DND-41 (cell line): Measurements from ENCODE around the gene ELOVL5.

ENCODE experiments used
- ATAC-seq: fragments of 200-7000 bp; cut with Tn5 transposase; 3 replicates; pipeline ENCODE4 v1.9.1; 2021; ENCODE audit warnings: low read depth; ENCODE audit not compliant: insufficient read depth
- DNase-seq: peaks from one replicate; pipeline ENCODE4 v3.0.0-alpha.2; 2020
- H2AFZ ChIP-seq: 2 replicates; pipeline ENCODE4 v1.6.0; 2012; ENCODE audit warnings: low read depth, low read length
- H3K27ac ChIP-seq: 2 replicates; pipeline ENCODE4 v1.5.1; 2012; ENCODE audit warnings: low read length, inconsistent platforms
- H3K27me3 ChIP-seq: fragments of 200-600 bp; sonication (generic); 2 replicates; pipeline ENCODE4 v1.6.0; 2012; ENCODE audit warnings: low read length, mild to moderate bottlenecking, inconsistent platforms; ENCODE audit not compliant: insufficient read depth, poor library complexity
- H3K36me3 ChIP-seq: 2 replicates; pipeline ENCODE4 v1.5.1; 2012; ENCODE audit warnings: low read length, inconsistent platforms; ENCODE audit not compliant: insufficient read depth
- H3K4me1 ChIP-seq: 2 replicates; pipeline ENCODE4 v1.5.1; 2012; ENCODE audit warnings: mild to moderate bottlenecking, low read length; ENCODE audit not compliant: insufficient read depth
- H3K4me2 ChIP-seq: 2 replicates; pipeline ENCODE4 v1.6.0; 2012; ENCODE audit warnings: mild to moderate bottlenecking, moderate library complexity, low read length, inconsistent platforms; ENCODE audit not compliant: insufficient read depth
- H3K4me3 ChIP-seq, 2 experiments: fragments of 200-600 bp in 1 of 2; shearing (Covaris generic) in 1 of 2; 2 replicates each; pipeline ENCODE4 v1.5.1; 2012 to 2016; ENCODE audit warnings: inconsistent platforms in 2 of 2, low read length in 2 of 2, mild to moderate bottlenecking in 2 of 2, low read depth in 1 of 2, moderate library complexity in 1 of 2
- H3K79me2 ChIP-seq: 2 replicates; pipeline ENCODE4 v1.6.0; 2012; ENCODE audit warnings: low read length, inconsistent platforms; ENCODE audit not compliant: insufficient read depth
- H3K9ac ChIP-seq: 2 replicates; pipeline ENCODE4 v1.6.0; 2012; ENCODE audit warnings: low read depth, mild to moderate bottlenecking, inconsistent platforms, low read length, moderate library complexity
- H3K9me3 ChIP-seq: 2 replicates; pipeline ENCODE4 v1.5.1; 2012; ENCODE audit warnings: low read length, moderate library complexity, mild to moderate bottlenecking, inconsistent platforms; ENCODE audit not compliant: insufficient read depth, severe bottlenecking
- H4K20me1 ChIP-seq: 2 replicates; pipeline ENCODE4 v1.6.0; 2012; ENCODE audit warnings: low read length; ENCODE audit not compliant: insufficient read depth
- EZH2 ChIP-seq: IDR thresholded peaks from 3 replicates; pipeline ENCODE4 v1.6.1; 2012; ENCODE audit warnings: borderline replicate concordance, low read depth, mild to moderate bottlenecking, moderate library complexity, low read length, inconsistent platforms; ENCODE audit not compliant: severe bottlenecking
- TF ChIP-seq, protein P1 (sequence below): IDR thresholded peaks from 2 replicates; pipeline ENCODE4 v1.5.1; 2012; ENCODE audit warnings: borderline replicate concordance, low read length, moderate library complexity, mild to moderate bottlenecking; ENCODE audit not compliant: poor library complexity, severe bottlenecking; ENCODE audit errors: extremely low read depth

ELOVL5 gene

DNA sequence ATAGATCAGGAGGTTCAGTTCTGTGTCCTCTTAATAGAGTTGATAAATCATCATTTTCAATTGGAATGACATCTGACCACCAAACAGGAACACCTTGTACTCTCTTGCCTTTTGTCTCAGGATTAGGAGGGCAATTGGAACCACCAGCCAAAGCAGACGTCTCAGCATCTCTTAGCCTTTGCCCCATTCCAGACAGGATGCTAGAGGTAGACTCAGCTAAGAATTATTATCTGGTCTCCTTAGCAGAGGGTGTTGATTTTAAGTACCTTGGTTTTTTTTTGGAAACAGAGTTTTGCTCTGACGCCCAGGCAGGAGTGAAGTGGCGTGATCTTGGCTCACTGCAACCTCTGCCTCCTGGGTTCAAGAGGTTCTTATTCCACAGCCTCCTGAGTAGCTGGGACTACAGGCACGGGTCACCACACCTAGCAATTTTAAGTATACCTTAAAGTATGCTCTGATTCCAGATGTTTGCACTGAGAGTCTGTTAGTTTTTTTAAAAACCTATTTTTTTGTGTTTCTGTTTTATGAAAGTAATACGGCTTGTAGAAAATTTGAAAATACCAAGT lies 28.0 kb upstream of the ELOVL5 start:
- Histone ChIP-seq H3K27ac (no peak overlapping the region), H3K4me3 (no peak overlapping the region), H3K4me2 (no peak overlapping the region), H3K36me3 (no peaks in the 10 kb centered on the region), H2AFZ (no peak overlapping the region), H3K9me3 (no peaks in the 10 kb centered on the region), H3K27me3 (no peaks in the 10 kb centered on the region), H3K4me1 (no peaks in the 10 kb centered on the region), H3K9ac (no peak overlapping the region), H4K20me1 (no peaks in the 10 kb centered on the region), H3K79me2 (no peaks in the 10 kb centered on the region)
- no peak for TF ChIP-seq EZH2
- TF ChIP-seq, protein P1, sequence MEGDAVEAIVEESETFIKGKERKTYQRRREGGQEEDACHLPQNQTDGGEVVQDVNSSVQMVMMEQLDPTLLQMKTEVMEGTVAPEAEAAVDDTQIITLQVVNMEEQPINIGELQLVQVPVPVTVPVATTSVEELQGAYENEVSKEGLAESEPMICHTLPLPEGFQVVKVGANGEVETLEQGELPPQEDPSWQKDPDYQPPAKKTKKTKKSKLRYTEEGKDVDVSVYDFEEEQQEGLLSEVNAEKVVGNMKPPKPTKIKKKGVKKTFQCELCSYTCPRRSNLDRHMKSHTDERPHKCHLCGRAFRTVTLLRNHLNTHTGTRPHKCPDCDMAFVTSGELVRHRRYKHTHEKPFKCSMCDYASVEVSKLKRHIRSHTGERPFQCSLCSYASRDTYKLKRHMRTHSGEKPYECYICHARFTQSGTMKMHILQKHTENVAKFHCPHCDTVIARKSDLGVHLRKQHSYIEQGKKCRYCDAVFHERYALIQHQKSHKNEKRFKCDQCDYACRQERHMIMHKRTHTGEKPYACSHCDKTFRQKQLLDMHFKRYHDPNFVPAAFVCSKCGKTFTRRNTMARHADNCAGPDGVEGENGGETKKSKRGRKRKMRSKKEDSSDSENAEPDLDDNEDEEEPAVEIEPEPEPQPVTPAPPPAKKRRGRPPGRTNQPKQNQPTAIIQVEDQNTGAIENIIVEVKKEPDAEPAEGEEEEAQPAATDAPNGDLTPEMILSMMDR = no peak
- DNase-seq (no peak), ATAC-seq (no peak)

DNA sequence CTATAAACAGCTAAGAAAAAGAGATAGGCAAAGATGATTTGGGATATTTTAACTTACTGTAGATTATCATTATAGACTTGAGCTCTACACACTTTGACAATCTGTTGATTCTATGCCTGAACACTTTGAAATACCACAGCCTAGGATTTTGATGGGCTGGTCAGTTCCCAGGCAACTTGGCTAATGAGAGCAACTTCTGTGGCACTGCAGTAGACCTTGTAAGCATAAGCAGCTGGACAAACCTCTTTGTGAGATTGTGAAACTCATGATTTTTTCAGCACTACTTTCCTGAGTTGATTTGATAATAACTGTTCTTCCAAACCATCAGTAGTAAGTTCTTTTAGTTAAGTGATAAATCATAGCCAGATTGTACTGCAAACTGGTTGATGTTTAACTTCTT lies 27.1 kb upstream of the ELOVL5 start:
- no peak for TF ChIP-seq EZH2
- TF ChIP-seq, protein P1 = no peak
- no peak overlapping the region for H3K9ac ChIP-seq
- H3K4me3 ChIP-seq = no peak overlapping the region
- no peaks in the 10 kb centered on the region for H3K9me3 ChIP-seq
- no peak overlapping the region for H3K4me2 ChIP-seq
- ATAC-seq = no peak
- H3K79me2 ChIP-seq = no peaks in the 10 kb centered on the region
- no peaks in the 10 kb centered on the region for H3K27me3 ChIP-seq
- no peak overlapping the region for H3K27ac ChIP-seq
- H3K36me3 ChIP-seq = no peaks in the 10 kb centered on the region
- no peak for DNase-seq
- H4K20me1 ChIP-seq = no peaks in the 10 kb centered on the region
- no peak overlapping the region for H2AFZ ChIP-seq
- no peaks in the 10 kb centered on the region for H3K4me1 ChIP-seq

DNA sequence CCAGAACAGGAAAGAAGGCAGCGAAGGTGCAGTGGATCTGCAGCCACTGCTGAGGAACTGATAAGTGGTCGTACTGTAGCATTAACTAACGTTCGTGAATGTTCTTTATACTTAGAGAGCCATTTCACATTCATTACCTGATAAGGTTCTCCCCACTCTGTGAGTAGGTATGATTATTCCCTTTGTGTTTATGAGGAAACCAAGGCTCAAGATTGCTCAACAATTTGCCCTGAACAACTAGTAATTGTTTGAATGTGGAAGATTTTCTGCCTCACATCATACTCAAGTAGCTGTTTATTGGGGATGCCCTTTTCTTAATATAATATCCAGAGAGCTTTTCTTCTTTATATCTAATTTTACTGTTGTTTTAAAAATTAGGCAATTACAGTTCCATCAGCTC lies 24.9 kb upstream of the ELOVL5 start:
- Histone ChIP-seq H3K79me2 (no peaks in the 10 kb centered on the region), H3K9ac (no peak overlapping the region), H3K36me3 (no peaks in the 10 kb centered on the region), H3K4me1 (0 out of 2 replicates have a peak, but pooled peaks cover 4% of the 10 kb centered on the region), H3K4me3 (no peak overlapping the region), H2AFZ (no peak overlapping the region), H3K9me3 (no peaks in the 10 kb centered on the region), H3K4me2 (no peak overlapping the region), H4K20me1 (no peaks in the 10 kb centered on the region), H3K27me3 (no peaks in the 10 kb centered on the region), H3K27ac (no peak overlapping the region)
- no peak for ATAC-seq
- DNase-seq = no peak
- TF ChIP-seq, protein P1 = no peak
- no peak for TF ChIP-seq EZH2

DNA sequence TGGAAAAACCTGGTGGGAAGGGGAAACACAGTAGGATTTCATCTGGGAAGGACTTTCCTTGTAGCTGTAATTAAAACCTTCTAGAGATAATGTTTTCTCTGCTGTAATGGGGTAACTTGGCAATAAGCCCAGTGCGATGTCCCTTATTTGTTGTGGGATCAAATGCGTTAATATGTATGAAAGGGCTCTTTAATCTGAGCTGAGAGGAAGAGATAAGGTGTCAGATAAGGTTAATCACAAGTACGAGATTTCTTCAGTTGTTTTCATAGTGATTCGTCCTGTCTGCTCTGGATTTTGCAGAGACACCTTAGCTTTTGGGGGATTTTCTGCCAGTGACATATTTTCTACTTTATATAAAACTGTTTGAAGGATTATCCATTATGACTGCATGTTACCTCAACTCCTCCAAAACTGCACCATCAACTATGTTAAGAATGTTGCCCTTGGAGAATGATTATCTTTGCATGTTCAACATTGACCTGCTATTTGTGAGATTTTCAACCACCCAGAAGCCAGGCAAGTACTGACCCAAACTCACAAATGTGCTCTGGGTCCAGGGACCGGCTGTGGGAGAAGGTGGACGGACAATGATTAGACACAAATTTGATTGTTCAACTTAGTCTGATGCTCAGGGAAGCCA lies 21.2 kb upstream of the ELOVL5 start:
- no peak overlapping the region for H3K4me2 ChIP-seq
- no peak overlapping the region for H3K9ac ChIP-seq
- H3K27ac ChIP-seq = no peak overlapping the region
- no peaks in the 10 kb centered on the region for H3K79me2 ChIP-seq
- 0 out of 2 replicates have a peak, but pooled peaks cover 4% of the 10 kb centered on the region for H3K4me1 ChIP-seq
- no peak for TF ChIP-seq EZH2
- TF ChIP-seq, protein P1 = no peak
- no peak for ATAC-seq
- H3K27me3 ChIP-seq = no peaks in the 10 kb centered on the region
- H3K36me3 ChIP-seq = no peaks in the 10 kb centered on the region
- no peak for DNase-seq
- H4K20me1 ChIP-seq = no peaks in the 10 kb centered on the region
- no peaks in the 10 kb centered on the region for H3K9me3 ChIP-seq
- H3K4me3 ChIP-seq = no peak overlapping the region
- 0 out of 2 replicates have a peak overlapping the region, but pooled peaks have one; percentile 22 for H2AFZ ChIP-seq
